Mucosa of rectum (tissue), 2 donors: ENCODE data around the gene CHD9.

Experiments used
- H3K27ac ChIP-seq, 2 donors: one replicate each; pipeline ENCODE4 v1.7.0; 2013; ENCODE audit warnings: inconsistent platforms in 2 of 2, low read depth in 2 of 2, low read length in 2 of 2
- H3K27me3 ChIP-seq, 2 donors: one replicate each; pipeline ENCODE4 v1.7.0; 2013; ENCODE audit warnings: low read length in 2 of 2; ENCODE audit not compliant: control insufficient read depth in 2 of 2, insufficient read depth in 2 of 2
- H3K36me3 ChIP-seq, 2 donors: one replicate each; pipeline ENCODE4 v1.7.0; 2013; ENCODE audit warnings: low read length in 2 of 2; ENCODE audit not compliant: control insufficient read depth in 2 of 2, insufficient read depth in 2 of 2
- H3K4me1 ChIP-seq, 2 donors: one replicate each; pipeline ENCODE4 v1.7.0; 2013; ENCODE audit warnings: low read length in 2 of 2, mild to moderate bottlenecking in 1 of 2; ENCODE audit not compliant: control insufficient read depth in 2 of 2, insufficient read depth in 2 of 2
- H3K4me3 ChIP-seq, 2 donors: one replicate each; pipeline ENCODE4 v1.7.0; 2013; ENCODE audit warnings: low read length in 2 of 2
- H3K9ac ChIP-seq, 2 donors: one replicate each; pipeline ENCODE4 v1.7.0; 2013; ENCODE audit warnings: low read length in 2 of 2, low read depth in 1 of 2, mild to moderate bottlenecking in 1 of 2
- H3K9me3 ChIP-seq, 2 donors: one replicate each; pipeline ENCODE4 v1.7.0; 2013; ENCODE audit warnings: low read length in 2 of 2; ENCODE audit not compliant: control insufficient read depth in 2 of 2
- donor health status: healthy.
- donor health status: Normal muscosa, but diverticular disease.

Gene CHD9

GRCh38 chr16:53370827-53371226, 316.0 kb downstream of the CHD9 start:
- Histone ChIP-seq H3K9me3 (no peaks in the 10 kb centered on the region), H3K4me1 (peaks cover 4 to 10% of the 10 kb centered on the region in 2 donors), H3K9ac (no peak overlapping the region), H3K36me3 (no peaks in the 10 kb centered on the region), H3K4me3 (no peak overlapping the region), H3K27me3 (no peaks in the 10 kb centered on the region), H3K27ac (no peak overlapping the region)

- H3K27ac ChIP-seq = peak overlapping the region; percentile 74 to 84
- no peaks in the 10 kb centered on the region for H3K27me3 ChIP-seq
- peak overlapping the region; percentile 52 to 64 for H3K9ac ChIP-seq
- H3K4me1 ChIP-seq = peaks cover 4 to 10% of the 10 kb centered on the region in 2 donors
- no peaks in the 10 kb centered on the region for H3K9me3 ChIP-seq
- H3K36me3 ChIP-seq = no peaks in the 10 kb centered on the region
- H3K4me3 ChIP-seq = peak overlapping the region; percentile 75 to 78
Observed at GRCh38 chr16:53372992-53373871, 318.4 kb downstream of the CHD9 start.

GRCh38 chr16:53374800-53375199, 320.0 kb downstream of the CHD9 start:
- peaks cover 4 to 10% of the 10 kb centered on the region in 2 donors for H3K4me1 ChIP-seq
- H3K36me3 ChIP-seq = no peaks in the 10 kb centered on the region
- no peak overlapping the region for H3K4me3 ChIP-seq
- H3K27ac ChIP-seq = no peak overlapping the region
- no peaks in the 10 kb centered on the region for H3K9me3 ChIP-seq
- no peak overlapping the region for H3K9ac ChIP-seq
- H3K27me3 ChIP-seq = no peaks in the 10 kb centered on the region

GRCh38 chr16:53378138-53378537, 323.3 kb downstream of the CHD9 start:
- Histone ChIP-seq H3K9me3 (no peaks in the 10 kb centered on the region), H3K27ac (no peak overlapping the region), H3K4me1 (peaks cover 0 to 3% of the 10 kb centered on the region in 2 donors), H3K36me3 (no peaks in the 10 kb centered on the region), H3K27me3 (no peaks in the 10 kb centered on the region), H3K4me3 (no peak overlapping the region), H3K9ac (no peak overlapping the region)
